GM21526 (cell line): ENCODE results near the gene CER1.
"Not testable (repeated sequence)": the region's sequence is repeated elsewhere in the genome, so short reads cannot be mapped to it uniquely, and the experiment has no call there.

Experiments used
- ATAC-seq: cut with Tn5 transposase; IDR thresholded peaks from one replicate; pipeline ENCODE4 v1.9.1; 2021; ENCODE audit warnings: moderate library complexity; ENCODE audit not compliant: unreplicated experiment, low FRiP score

The CER1 gene

GRCh38 chr9:14719231-14719923 lies 3.2 kb downstream of the CER1 start:
- no peak for ATAC-seq

GRCh38 chr9:14715102-14715501 lies 7.4 kb downstream of the CER1 start:
- ATAC-seq = no peak

- ATAC-seq = no peak
Measured at GRCh38 chr9:14713187-14713767, 9.3 kb downstream of the CER1 start.

- no peak for ATAC-seq
Measured at GRCh38 chr9:14710804-14711203, 11.7 kb downstream of the CER1 start.

- peak; percentile 82 for ATAC-seq
Measured at GRCh38 chr9:14706530-14707140, 15.9 kb downstream of the CER1 start.

GRCh38 chr9:14705079-14705478 lies 17.5 kb downstream of the CER1 start:
- ATAC-seq = no peak

- ATAC-seq = no peak
Measured at GRCh38 chr9:14704281-14704680, 18.3 kb downstream of the CER1 start.

GRCh38 chr9:14702200-14702720 lies 20.3 kb downstream of the CER1 start:
- ATAC-seq = no peak

GRCh38 chr9:14693251-14693861 lies 29.2 kb downstream of the CER1 start, which contains the start of gene ZDHHC21:
Gene ZDHHC21 (minus strand): TSS chr9:14693432. CDS start chr9:14674340, 19,092 bp downstream.
- ATAC-seq = peak; percentile 74

- peak; percentile 40 for ATAC-seq
Measured at GRCh38 chr9:14692470-14693250, 29.9 kb downstream of the CER1 start.

GRCh38 chr9:14690948-14691730 lies 31.4 kb downstream of the CER1 start:
- no peak for ATAC-seq

- no peak for ATAC-seq
Measured at GRCh38 chr9:14687042-14687719, 35.4 kb downstream of the CER1 start.

GRCh38 chr9:14686168-14686567 lies 36.4 kb downstream of the CER1 start:
- ATAC-seq = no peak

GRCh38 chr9:14682616-14683015 lies 39.9 kb downstream of the CER1 start:
- ATAC-seq = not testable (repeated sequence)

GRCh38 chr9:14678776-14679175 lies 43.8 kb downstream of the CER1 start:
- ATAC-seq = no peak

- ATAC-seq = no peak
Measured at GRCh38 chr9:14677872-14678271, 44.7 kb downstream of the CER1 start.

GRCh38 chr9:14677396-14677795 lies 45.1 kb downstream of the CER1 start:
- no peak for ATAC-seq

GRCh38 chr9:14674630-14675029 lies 47.9 kb downstream of the CER1 start:
- no peak for ATAC-seq

GRCh38 chr9:14671377-14671776 lies 51.2 kb downstream of the CER1 start:
- no peak for ATAC-seq
